Neural progenitor cell (in vitro differentiated cells): ENCODE data around the gene CFAP299.

ENCODE experiments used
- EZH2 ChIP-seq: fragments of 200-600 bp; sonication (generic); IDR thresholded peaks from 2 replicates; pipeline ENCODE4 v1.6.1; 2017; ENCODE audit warnings: antibody characterized with exemption, mild to moderate bottlenecking, moderate library complexity
- EZH2phosphoT487 ChIP-seq: fragments of 200-600 bp; sonication (generic); IDR thresholded peaks from 2 replicates; pipeline ENCODE4 v1.6.1; 2017; ENCODE audit warnings: antibody characterized with exemption
- TF ChIP-seq, protein P1 (sequence below): fragments of 200-600 bp; sonication (generic); IDR thresholded peaks from 2 replicates; pipeline ENCODE4 v1.5.1; 2017; ENCODE audit warnings: antibody characterized with exemption, mild to moderate bottlenecking

DNA sequence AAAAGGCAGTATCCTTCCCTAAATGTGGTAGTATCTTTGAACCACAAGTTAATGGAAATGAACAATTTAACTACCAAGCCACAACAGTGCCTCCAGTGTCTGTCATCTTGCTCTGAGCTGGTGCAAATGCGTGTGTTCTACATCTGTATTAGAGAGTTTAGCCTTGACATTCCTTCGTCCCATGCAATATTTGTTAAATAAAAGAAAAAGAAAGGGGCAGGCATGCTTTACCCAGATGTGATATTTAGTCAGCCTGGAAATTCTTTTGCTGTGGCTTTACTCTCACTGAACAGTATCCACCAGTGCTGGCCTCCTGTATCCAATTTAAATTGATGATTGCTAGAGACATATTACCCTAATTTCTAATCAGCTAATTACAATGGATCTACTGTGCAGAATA lies 310.5 kb downstream of the CFAP299 start:
- TF ChIP-seq EZH2 (no peak), EZH2phosphoT487 (no peak)
- TF ChIP-seq, protein P1, sequence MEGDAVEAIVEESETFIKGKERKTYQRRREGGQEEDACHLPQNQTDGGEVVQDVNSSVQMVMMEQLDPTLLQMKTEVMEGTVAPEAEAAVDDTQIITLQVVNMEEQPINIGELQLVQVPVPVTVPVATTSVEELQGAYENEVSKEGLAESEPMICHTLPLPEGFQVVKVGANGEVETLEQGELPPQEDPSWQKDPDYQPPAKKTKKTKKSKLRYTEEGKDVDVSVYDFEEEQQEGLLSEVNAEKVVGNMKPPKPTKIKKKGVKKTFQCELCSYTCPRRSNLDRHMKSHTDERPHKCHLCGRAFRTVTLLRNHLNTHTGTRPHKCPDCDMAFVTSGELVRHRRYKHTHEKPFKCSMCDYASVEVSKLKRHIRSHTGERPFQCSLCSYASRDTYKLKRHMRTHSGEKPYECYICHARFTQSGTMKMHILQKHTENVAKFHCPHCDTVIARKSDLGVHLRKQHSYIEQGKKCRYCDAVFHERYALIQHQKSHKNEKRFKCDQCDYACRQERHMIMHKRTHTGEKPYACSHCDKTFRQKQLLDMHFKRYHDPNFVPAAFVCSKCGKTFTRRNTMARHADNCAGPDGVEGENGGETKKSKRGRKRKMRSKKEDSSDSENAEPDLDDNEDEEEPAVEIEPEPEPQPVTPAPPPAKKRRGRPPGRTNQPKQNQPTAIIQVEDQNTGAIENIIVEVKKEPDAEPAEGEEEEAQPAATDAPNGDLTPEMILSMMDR: no peak
